Activated CD4-positive, alpha-beta T cell treated with anti-CD3 and anti-CD28 coated beads for 48 hours (primary cell): ENCODE measurements around the gene PEX6.
A peak's percentile ranks its signal among the peaks of the same experiment; 100 is the strongest.
"Not testable (repeated sequence)": the region's sequence is repeated elsewhere in the genome, so short reads cannot be mapped to it uniquely, and the experiment has no call there.

Experiments used
- DNase-seq: peaks from one replicate; pipeline ENCODE4 v3.0.0-alpha.2; 2020

PEX6 gene

GRCh38 chr6:42978839-42979522 lies at the start of gene PEX6:
TSS of gene PEX6 (minus strand) at chr6:42979181. CDS start at chr6:42979150, 31 bp downstream.
- peak; percentile 96 for DNase-seq

- no peak for DNase-seq
Observed at GRCh38 chr6:43026365-43026764, 47.4 kb upstream of the PEX6 start.

- peak; percentile 26 for DNase-seq
Observed at GRCh38 chr6:43024436-43024835, 45.5 kb upstream of the PEX6 start.

GRCh38 chr6:43021270-43022047 lies 42.5 kb upstream of the PEX6 start, which contains the start of gene RRP36:
TSS of gene RRP36 (plus strand) at chr6:43021623. CDS start at chr6:43021655, 32 bp downstream.
- peak; percentile 81 for DNase-seq

- no peak for DNase-seq
Observed at GRCh38 chr6:43020847-43021246, 41.9 kb upstream of the PEX6 start.

GRCh38 chr6:43020052-43020705 lies 41.2 kb upstream of the PEX6 start:
- no peak for DNase-seq

- no peak for DNase-seq
Observed at GRCh38 chr6:43019152-43019551, 40.2 kb upstream of the PEX6 start.

GRCh38 chr6:43016943-43017334 lies 38.0 kb upstream of the PEX6 start:
- no peak for DNase-seq

- DNase-seq: no peak
Observed at GRCh38 chr6:43016176-43016942, 37.4 kb upstream of the PEX6 start.

- DNase-seq: no peak
Observed at GRCh38 chr6:43014434-43014909, 35.5 kb upstream of the PEX6 start.

- peak; percentile 99 for DNase-seq
Observed at GRCh38 chr6:43013843-43014433, 35.0 kb upstream of the PEX6 start, which contains the start of the genes KLHDC3 and MEA1. TSS of gene KLHDC3 (plus strand) at chr6:43014249. CDS start at chr6:43017193, 2,944 bp downstream. TSS of gene MEA1 (minus strand) at chr6:43013946. CDS start at chr6:43013813, 133 bp downstream.

GRCh38 chr6:43013097-43013842 lies 34.3 kb upstream of the PEX6 start:
- DNase-seq: no peak

GRCh38 chr6:43012364-43012763 lies 33.4 kb upstream of the PEX6 start:
- no peak for DNase-seq

- no peak for DNase-seq
Observed at GRCh38 chr6:43011207-43011606, 32.2 kb upstream of the PEX6 start.

- DNase-seq: peak; percentile 53
Observed at GRCh38 chr6:43009124-43009523, 30.1 kb upstream of the PEX6 start.

GRCh38 chr6:43007126-43007525 lies 28.1 kb upstream of the PEX6 start:
- DNase-seq: no peak

GRCh38 chr6:43006251-43006650 lies 27.3 kb upstream of the PEX6 start:
- DNase-seq: no peak

- no peak for DNase-seq
Observed at GRCh38 chr6:43005844-43006243, 26.9 kb upstream of the PEX6 start.

GRCh38 chr6:43001843-43002242 lies 22.9 kb upstream of the PEX6 start:
- no peak for DNase-seq

- not testable (repeated sequence) for DNase-seq
Observed at GRCh38 chr6:42998205-42998604, 19.2 kb upstream of the PEX6 start.

GRCh38 chr6:42996513-42996912 lies 17.5 kb upstream of the PEX6 start:
- no peak for DNase-seq
